GM23338 (cell line): ENCODE results near the gene UNKL. TPM values are rescaled to one million over a fixed set of nuclear protein-coding genes. Genes with fewer than 3 reads are reported as not detected.

Source experiments
- ATAC-seq: fragments of 200-7000 bp; cut with Tn5 transposase; 3 replicates; pipeline ENCODE4 v1.9.1; 2020
- DNase-seq: peaks from one replicate; pipeline ENCODE4 v3.0.0-alpha.2; 2015; ENCODE audit warnings: low spot score
- H2AFZ ChIP-seq: fragments of 200-600 bp; sonication (generic); 2 replicates; pipeline ENCODE4 v1.8.0; 2016; ENCODE audit warnings: antibody characterized with exemption, mild to moderate bottlenecking, moderate library complexity
- H3F3A ChIP-seq: fragments of 200-600 bp; sonication (generic); replicated peaks from 2 replicates; pipeline ENCODE4 v1.8.0; 2017; ENCODE audit warnings: antibody characterized with exemption, mixed run types, low read depth
- H3K27ac ChIP-seq: fragments of 200-600 bp; sonication (generic); 2 replicates; pipeline ENCODE4 v1.6.1; 2016; ENCODE audit warnings: low read depth
- H3K27me3 ChIP-seq: fragments of 200-600 bp; sonication (generic); 2 replicates; pipeline ENCODE4 v1.8.0; 2016; ENCODE audit warnings: mild to moderate bottlenecking, mixed run types, moderate library complexity; ENCODE audit not compliant: insufficient read depth
- H3K36me3 ChIP-seq: fragments of 200-600 bp; sonication (generic); 2 replicates; pipeline ENCODE4 v1.8.0; 2016; ENCODE audit warnings: mild to moderate bottlenecking; ENCODE audit not compliant: insufficient read depth
- H3K4me1 ChIP-seq: fragments of 200-600 bp; sonication (generic); 2 replicates; pipeline ENCODE4 v1.8.0; 2016; ENCODE audit warnings: mild to moderate bottlenecking, moderate library complexity; ENCODE audit not compliant: insufficient read depth
- H3K4me2 ChIP-seq: fragments of 200-600 bp; sonication (generic); 2 replicates; pipeline ENCODE4 v1.7.1; 2017; ENCODE audit warnings: mixed run types
- H3K4me3 ChIP-seq: fragments of 200-600 bp; sonication (generic); 2 replicates; pipeline ENCODE4 v1.6.1; 2016; ENCODE audit warnings: mixed run types
- H3K79me2 ChIP-seq: fragments of 200-600 bp; sonication (generic); replicated peaks from 2 replicates; pipeline ENCODE4 v1.8.0; 2017; ENCODE audit warnings: mild to moderate bottlenecking; ENCODE audit not compliant: insufficient read depth
- H3K9me2 ChIP-seq: fragments of 200-600 bp; sonication (generic); 2 replicates; pipeline ENCODE4 v1.8.0; 2017; ENCODE audit not compliant: insufficient read depth
- H4K20me1 ChIP-seq: fragments of 200-600 bp; sonication (generic); replicated peaks from 2 replicates; pipeline ENCODE4 v1.8.0; 2017; ENCODE audit warnings: mild to moderate bottlenecking; ENCODE audit not compliant: insufficient read depth
- H3K27ac Mint-ChIP-seq: 2 replicates; pipeline ENCODE4 v1.8.0; 2020; ENCODE audit warnings: inconsistent platforms, mild to moderate bottlenecking, moderate library complexity, mixed read lengths
- H3K27me3 Mint-ChIP-seq: 3 replicates; pipeline ENCODE4 v1.8.0; 2022; ENCODE audit warnings: low read depth, mild to moderate bottlenecking, moderate library complexity, mixed read lengths, inconsistent platforms; ENCODE audit not compliant: insufficient read depth, poor library complexity
- H3K36me3 Mint-ChIP-seq: 3 replicates; pipeline ENCODE4 v1.8.0; 2021; ENCODE audit warnings: low read depth, mild to moderate bottlenecking, inconsistent platforms, moderate library complexity, mixed read lengths
- H3K4me1 Mint-ChIP-seq: 3 replicates; pipeline ENCODE4 v1.8.0; 2020; ENCODE audit warnings: mild to moderate bottlenecking, inconsistent platforms, mixed read lengths
- H3K4me3 Mint-ChIP-seq: 3 replicates; pipeline ENCODE4 v1.8.0; 2021; ENCODE audit warnings: moderate library complexity, mild to moderate bottlenecking, inconsistent platforms, mixed read lengths
- H3K9me3 Mint-ChIP-seq: 3 replicates; pipeline ENCODE4 v1.8.0; 2020; ENCODE audit warnings: moderate library complexity, mild to moderate bottlenecking, inconsistent platforms, mixed read lengths
- CREB1 ChIP-seq: fragments of 250-450 bp; sonication (Bioruptor Pico); IDR thresholded peaks from 2 replicates; pipeline ENCODE4 v1.5.0; 2020; ENCODE audit warnings: low read depth, mild to moderate bottlenecking, moderate library complexity
- CTCF ChIP-seq, 2 experiments: fragments of 200-600 bp in 1 of 2; sonication (generic) in 1 of 2; conservative IDR thresholded peaks; 2 replicates each; pipeline versions ENCODE4 v1.5.1 to v1.6.1; 2016 to 2017; ENCODE audit warnings: antibody characterized with exemption in 2 of 2, low read depth in 2 of 2, mild to moderate bottlenecking in 2 of 2, moderate library complexity in 1 of 2
- EZH2 ChIP-seq: fragments of 200-600 bp; sonication (generic); IDR thresholded peaks from one replicate; pipeline ENCODE4 v1.8.0; 2017; ENCODE audit warnings: antibody characterized with exemption, mild to moderate bottlenecking, low read depth; ENCODE audit not compliant: unreplicated experiment
- EZH2phosphoT487 ChIP-seq: fragments of 200-600 bp; sonication (generic); IDR thresholded peaks from one replicate; pipeline ENCODE4 v1.8.1; 2018; ENCODE audit warnings: antibody characterized with exemption; ENCODE audit not compliant: unreplicated experiment
- JUNB ChIP-seq: IDR thresholded peaks from one replicate; pipeline ENCODE4 v1.6.1; 2016; ENCODE audit warnings: antibody characterized with exemption; ENCODE audit not compliant: unreplicated experiment
- NANOG ChIP-seq: IDR thresholded peaks from 2 replicates; pipeline ENCODE4 v1.6.1; 2016; ENCODE audit warnings: antibody characterized with exemption, borderline replicate concordance
- REST ChIP-seq: IDR thresholded peaks from one replicate; pipeline ENCODE4 v1.6.1; 2018; ENCODE audit warnings: antibody characterized with exemption; ENCODE audit not compliant: unreplicated experiment
- STAT1 ChIP-seq: IDR thresholded peaks from one replicate; pipeline ENCODE4 v1.6.1; 2016; ENCODE audit warnings: antibody characterized with exemption; ENCODE audit not compliant: unreplicated experiment
- ZNF114 ChIP-seq: fragments of 250-450 bp; sonication (Bioruptor Pico); IDR thresholded peaks from 2 replicates; pipeline ENCODE4 v1.5.0; 2020; ENCODE audit warnings: mild to moderate bottlenecking, moderate library complexity
- ZNF331 ChIP-seq: fragments of 250-450 bp; sonication (Bioruptor Pico); IDR thresholded peaks from 2 replicates; pipeline ENCODE4 v1.5.0; 2020; ENCODE audit warnings: low read depth, mild to moderate bottlenecking, moderate library complexity
- polyA plus RNA-seq: library from polyadenylated mRNA; unstranded; fragments of >200 nt; fragmentation: Nextera tagmentation; extraction: Ambion mirVana; gene quantifications from 2 replicates; pipeline ENCODE4 v1.2.1, GENCODE V29; 2016
- total RNA-seq: library from RNA; depleted of rRNA; stranded (reverse); fragments of >200 nt; shearing (Covaris generic); gene quantifications from 2 replicates; pipeline ENCODE4 v1.2.3, GENCODE V29; 2014
- TF ChIP-seq, protein P1 (sequence below): fragments of 250-450 bp; sonication (Bioruptor Pico); IDR thresholded peaks from 2 replicates; pipeline ENCODE4 v1.5.0; 2020; ENCODE audit warnings: mild to moderate bottlenecking, moderate library complexity

The UNKL gene
- total and polyA plus RNA-seq, 2 experiments from 2014 or later: 16.7 to 28.7 TPM

DNA sequence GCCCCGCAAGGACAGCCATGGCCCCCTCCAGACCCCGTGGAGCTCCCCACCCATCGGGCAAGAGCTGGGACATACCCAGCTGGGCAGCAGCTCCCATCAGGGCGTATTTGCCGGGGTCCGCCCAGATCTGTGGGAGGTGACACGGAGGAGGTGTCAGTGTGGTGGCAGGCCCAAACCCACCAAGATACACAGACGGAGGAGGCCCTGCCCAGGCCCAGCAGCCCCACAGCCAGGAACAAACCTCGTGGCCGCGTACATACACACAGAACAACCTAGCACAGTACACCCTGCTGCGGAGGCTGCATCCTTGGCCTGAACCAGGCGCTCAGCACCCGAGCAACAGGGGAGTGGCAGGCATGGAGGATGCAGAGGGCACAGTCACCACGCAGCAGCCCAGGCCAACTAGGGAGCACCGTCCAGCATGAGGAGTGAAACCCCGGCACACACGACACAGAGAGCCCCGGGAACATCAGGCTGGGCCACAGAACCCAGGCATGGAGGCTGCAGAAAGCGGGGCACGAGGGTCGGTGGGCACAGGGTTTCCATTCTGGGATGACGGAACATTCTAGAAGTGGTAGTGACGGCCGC, 34.8 kb upstream of the UNKL start (continued):
- TF ChIP-seq, protein P1, sequence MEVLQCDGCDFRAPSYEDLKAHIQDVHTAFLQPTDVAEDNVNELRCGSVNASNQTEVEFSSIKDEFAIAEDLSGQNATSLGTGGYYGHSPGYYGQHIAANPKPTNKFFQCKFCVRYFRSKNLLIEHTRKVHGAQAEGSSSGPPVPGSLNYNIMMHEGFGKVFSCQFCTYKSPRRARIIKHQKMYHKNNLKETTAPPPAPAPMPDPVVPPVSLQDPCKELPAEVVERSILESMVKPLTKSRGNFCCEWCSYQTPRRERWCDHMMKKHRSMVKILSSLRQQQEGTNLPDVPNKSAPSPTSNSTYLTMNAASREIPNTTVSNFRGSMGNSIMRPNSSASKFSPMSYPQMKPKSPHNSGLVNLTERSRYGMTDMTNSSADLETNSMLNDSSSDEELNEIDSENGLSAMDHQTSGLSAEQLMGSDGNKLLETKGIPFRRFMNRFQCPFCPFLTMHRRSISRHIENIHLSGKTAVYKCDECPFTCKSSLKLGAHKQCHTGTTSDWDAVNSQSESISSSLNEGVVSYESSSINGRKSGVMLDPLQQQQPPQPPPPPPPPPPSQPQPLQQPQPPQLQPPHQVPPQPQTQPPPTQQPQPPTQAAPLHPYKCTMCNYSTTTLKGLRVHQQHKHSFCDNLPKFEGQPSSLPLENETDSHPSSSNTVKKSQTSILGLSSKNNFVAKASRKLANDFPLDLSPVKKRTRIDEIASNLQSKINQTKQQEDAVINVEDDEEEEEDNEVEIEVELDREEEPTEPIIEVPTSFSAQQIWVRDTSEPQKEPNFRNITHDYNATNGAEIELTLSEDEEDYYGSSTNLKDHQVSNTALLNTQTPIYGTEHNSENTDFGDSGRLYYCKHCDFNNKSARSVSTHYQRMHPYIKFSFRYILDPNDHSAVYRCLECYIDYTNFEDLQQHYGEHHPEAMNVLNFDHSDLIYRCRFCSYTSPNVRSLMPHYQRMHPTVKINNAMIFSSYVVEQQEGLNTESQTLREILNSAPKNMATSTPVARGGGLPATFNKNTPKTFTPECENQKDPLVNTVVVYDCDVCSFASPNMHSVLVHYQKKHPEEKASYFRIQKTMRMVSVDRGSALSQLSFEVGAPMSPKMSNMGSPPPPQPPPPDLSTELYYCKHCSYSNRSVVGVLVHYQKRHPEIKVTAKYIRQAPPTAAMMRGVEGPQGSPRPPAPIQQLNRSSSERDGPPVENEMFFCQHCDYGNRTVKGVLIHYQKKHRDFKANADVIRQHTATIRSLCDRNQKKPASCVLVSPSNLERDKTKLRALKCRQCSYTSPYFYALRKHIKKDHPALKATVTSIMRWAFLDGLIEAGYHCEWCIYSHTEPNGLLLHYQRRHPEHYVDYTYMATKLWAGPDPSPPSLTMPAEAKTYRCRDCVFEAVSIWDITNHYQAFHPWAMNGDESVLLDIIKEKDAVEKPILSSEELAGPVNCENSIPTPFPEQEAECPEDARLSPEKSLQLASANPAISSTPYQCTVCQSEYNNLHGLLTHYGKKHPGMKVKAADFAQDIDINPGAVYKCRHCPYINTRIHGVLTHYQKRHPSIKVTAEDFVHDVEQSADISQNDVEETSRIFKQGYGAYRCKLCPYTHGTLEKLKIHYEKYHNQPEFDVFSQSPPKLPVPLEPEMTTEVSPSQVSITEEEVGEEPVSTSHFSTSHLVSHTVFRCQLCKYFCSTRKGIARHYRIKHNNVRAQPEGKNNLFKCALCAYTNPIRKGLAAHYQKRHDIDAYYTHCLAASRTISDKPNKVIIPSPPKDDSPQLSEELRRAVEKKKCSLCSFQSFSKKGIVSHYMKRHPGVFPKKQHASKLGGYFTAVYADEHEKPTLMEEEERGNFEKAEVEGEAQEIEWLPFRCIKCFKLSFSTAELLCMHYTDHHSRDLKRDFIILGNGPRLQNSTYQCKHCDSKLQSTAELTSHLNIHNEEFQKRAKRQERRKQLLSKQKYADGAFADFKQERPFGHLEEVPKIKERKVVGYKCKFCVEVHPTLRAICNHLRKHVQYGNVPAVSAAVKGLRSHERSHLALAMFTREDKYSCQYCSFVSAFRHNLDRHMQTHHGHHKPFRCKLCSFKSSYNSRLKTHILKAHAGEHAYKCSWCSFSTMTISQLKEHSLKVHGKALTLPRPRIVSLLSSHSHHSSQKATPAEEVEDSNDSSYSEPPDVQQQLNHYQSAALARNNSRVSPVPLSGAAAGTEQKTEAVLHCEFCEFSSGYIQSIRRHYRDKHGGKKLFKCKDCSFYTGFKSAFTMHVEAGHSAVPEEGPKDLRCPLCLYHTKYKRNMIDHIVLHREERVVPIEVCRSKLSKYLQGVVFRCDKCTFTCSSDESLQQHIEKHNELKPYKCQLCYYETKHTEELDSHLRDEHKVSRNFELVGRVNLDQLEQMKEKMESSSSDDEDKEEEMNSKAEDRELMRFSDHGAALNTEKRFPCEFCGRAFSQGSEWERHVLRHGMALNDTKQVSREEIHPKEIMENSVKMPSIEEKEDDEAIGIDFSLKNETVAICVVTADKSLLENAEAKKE (CRISPR knock-in tag): no peak
- TF ChIP-seq JUNB: no peak
- no peak for TF ChIP-seq ZNF331 (CRISPR knock-in tag)
- no peak for TF ChIP-seq ZNF114
- TF ChIP-seq EZH2phosphoT487: no peak
- no peak for TF ChIP-seq STAT1
- no peak for TF ChIP-seq NANOG

GRCh38 chr16:1448536-1449116, 34.1 kb upstream of the UNKL start:
- Histone ChIP-seq H3K4me2 (no peak overlapping the region), H2AFZ (no peak overlapping the region), H3K27me3 (no peaks in the 10 kb centered on the region), H3K4me3 (no peak overlapping the region), H3K9me2 (no peaks in the 10 kb centered on the region), H3F3A (no peaks in the 10 kb centered on the region), H3K4me1 (no peaks in the 10 kb centered on the region), H4K20me1 (no peaks in the 10 kb centered on the region), H3K79me2 (no peaks in the 10 kb centered on the region), H3K27ac (no peak overlapping the region), H3K36me3 (no peaks in the 10 kb centered on the region)
- H3K9me3 Mint-ChIP-seq: no peaks in the 10 kb centered on the region
- ATAC-seq (no peak), DNase-seq (no peak)
- no peak overlapping the region for H3K27ac Mint-ChIP-seq
- no peak overlapping the region for H3K4me3 Mint-ChIP-seq
- no peak for TF ChIP-seq CTCF (conservative IDR thresholded peaks at IDR 0.05; ENCODE audit: low read depth in 2 of 2)
- no peak for TF ChIP-seq NANOG
- TF ChIP-seq ZNF331 (CRISPR knock-in tag): no peak
- TF ChIP-seq CREB1 (CRISPR knock-in tag): no peak
- TF ChIP-seq REST: no peak
- no peak for TF ChIP-seq JUNB
- TF ChIP-seq EZH2: no peak
- peaks cover 12% of the 10 kb centered on the region for H3K36me3 Mint-ChIP-seq
- no peaks in the 10 kb centered on the region for H3K4me1 Mint-ChIP-seq
- H3K27me3 Mint-ChIP-seq: peaks cover 9% of the 10 kb centered on the region
